Liver (tissue), 3 donors: Measurements from ENCODE around the gene PIK3CG.

Experiments
- ATF3 ChIP-seq: IDR thresholded peaks from 2 replicates; pipeline ENCODE4 v1.6.1; 2016; ENCODE audit warnings: antibody characterized with exemption
- CTCF ChIP-seq: fragments of 150-350 bp; IDR thresholded peaks from 2 replicates; pipeline ENCODE4 v1.5.1; 2017; ENCODE audit warnings: improper control_type of control experiment, low read depth, low read length; ENCODE audit not compliant: missing input control
- MAX ChIP-seq: IDR thresholded peaks from 2 replicates; pipeline ENCODE4 v1.6.1; 2016; ENCODE audit warnings: antibody characterized with exemption
- SP1 ChIP-seq: IDR thresholded peaks from 2 replicates; pipeline ENCODE4 v1.6.1; 2018; ENCODE audit warnings: antibody characterized with exemption, mild to moderate bottlenecking
- TAF1 ChIP-seq: conservative IDR thresholded peaks from 2 replicates; pipeline ENCODE4 v1.6.1; 2016; ENCODE audit warnings: antibody characterized with exemption, mild to moderate bottlenecking
- donor health status: healthy.
- donor health status: healthy.

DNA sequence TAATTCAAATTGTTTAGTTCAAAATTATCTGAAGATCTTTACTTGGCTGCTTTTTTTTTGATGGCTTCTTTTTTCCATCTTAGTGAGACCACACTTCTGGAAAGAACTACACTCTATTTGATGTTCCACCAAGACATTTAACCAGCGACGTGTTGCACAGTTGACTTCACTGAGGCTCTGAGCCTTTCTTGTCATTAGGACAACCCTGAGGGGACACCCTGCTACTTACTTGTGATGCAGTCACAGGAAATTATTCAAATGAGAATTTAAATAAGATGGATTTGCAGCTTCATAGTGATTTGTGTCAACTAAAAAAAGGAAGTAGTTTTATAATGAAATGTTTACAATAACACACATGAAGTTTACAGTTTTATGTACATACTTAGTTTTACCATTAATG, 25.6 kb upstream of the PIK3CG start:
- TF ChIP-seq CTCF (no peak), SP1 (no peak), MAX (no peak), TAF1 (no peak), ATF3 (no peak)
